MCF 10A (cell line): ENCODE measurements around the gene ADGRL3. TPM values are rescaled to one million over a fixed set of nuclear protein-coding genes. Genes with fewer than 3 reads are reported as not detected.

ENCODE experiments used
- BruUV-seq: library from RNA; stranded (reverse); fragments of 400-500 nt; replicated peaks from 2 replicates; lab custom pipeline; 2021; lab: Mats Ljungman, UMichigan
- CTCF ChIA-PET: fragments of 300-600 bp; sonication (Branson Sonifier 250); formaldehyde crosslinking; extraction: SDS; loops from one replicate; lab custom pipeline; 2021; ENCODE audit warnings: antibody characterized with exemption, inconsistent platforms; lab: Yijun Ruan, JAX
- POLR2A ChIA-PET: fragments of 300-600, 350-650 bp; sonication (Branson Sonifier 250); formaldehyde crosslinking; extraction: SDS; loops from one replicate; lab custom pipeline; 2020; ENCODE audit warnings: antibody characterized with exemption, inconsistent platforms; lab: Yijun Ruan, JAX
- DNase-seq: peaks from one replicate; pipeline ENCODE4 v3.0.0-alpha.2; 2018; ENCODE audit not compliant: unreplicated experiment
- H3K27ac Mint-ChIP-seq: one replicate; pipeline ENCODE4 v1.8.0; 2022; ENCODE audit warnings: mild to moderate bottlenecking, low read depth, mixed read lengths; ENCODE audit not compliant: unreplicated experiment
- H3K27me3 Mint-ChIP-seq: one replicate; pipeline ENCODE4 v1.8.0; 2022; ENCODE audit warnings: mixed read lengths; ENCODE audit not compliant: insufficient read depth, unreplicated experiment
- H3K36me3 Mint-ChIP-seq: one replicate; pipeline ENCODE4 v1.8.0; 2022; ENCODE audit warnings: mild to moderate bottlenecking, moderate library complexity, mixed read lengths; ENCODE audit not compliant: insufficient read depth, unreplicated experiment
- H3K4me1 Mint-ChIP-seq: one replicate; pipeline ENCODE4 v1.8.0; 2022; ENCODE audit warnings: mixed read lengths; ENCODE audit not compliant: insufficient read depth, unreplicated experiment
- H3K4me3 Mint-ChIP-seq: one replicate; pipeline ENCODE4 v1.8.0; 2022; ENCODE audit warnings: mild to moderate bottlenecking, moderate library complexity, mixed read lengths; ENCODE audit not compliant: unreplicated experiment
- H3K9me3 Mint-ChIP-seq: one replicate; pipeline ENCODE4 v1.8.0; 2022; ENCODE audit warnings: mixed read lengths; ENCODE audit not compliant: unreplicated experiment
- intact Hi-C: fragments of 100-400 bp; cut with micrococcal nuclease; formaldehyde crosslinking; loops from 2 replicates; pipeline ENCODE4 v1.14.1; 2022
- total RNA-seq: library from RNA; stranded (reverse); gene quantifications from 2 replicates; pipeline ENCODE4 v1.2.3, GENCODE V29; 2022
- TF ChIP-seq, protein P1 (sequence below): fragments of 200-600 bp; IDR thresholded peaks from one replicate; pipeline ENCODE4 v1.8.0; 2022; ENCODE audit warnings: antibody characterized with exemption, mild to moderate bottlenecking; ENCODE audit not compliant: unreplicated experiment

Gene ADGRL3
- total RNA-seq, 1 experiment from 2014 or later = 3.6 TPM

DNA sequence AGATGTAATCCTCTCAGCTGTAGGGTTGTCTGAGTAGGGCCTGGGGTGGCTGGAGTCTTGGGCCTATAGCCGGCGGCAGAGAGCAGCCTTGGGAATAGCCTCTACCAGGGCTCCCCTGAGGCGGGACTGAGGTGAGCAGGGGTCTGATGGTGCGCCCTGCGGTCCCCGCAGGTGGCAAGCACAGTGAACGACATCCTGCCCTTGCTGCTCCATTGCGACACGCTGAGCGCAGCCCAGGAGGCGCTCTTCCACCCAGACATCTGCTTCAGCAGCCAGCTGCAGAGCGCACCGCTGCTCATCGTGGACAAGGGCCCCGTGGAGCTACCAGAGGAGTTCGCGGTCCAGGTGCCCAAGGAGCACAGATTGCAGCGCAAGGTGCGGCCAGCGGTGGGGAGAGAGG lies 317.0 kb downstream of the ADGRL3 start:
- Mint-ChIP-seq H3K9me3 (no peaks in the 10 kb centered on the region), H3K36me3 (no peaks in the 10 kb centered on the region), H3K4me1 (peaks cover 11% of the 10 kb centered on the region), H3K27ac (no peak overlapping the region), H3K4me3 (no peak overlapping the region), H3K27me3 (no peaks in the 10 kb centered on the region)
- POLR2A ChIA-PET = no interaction called here
- CTCF ChIA-PET = interaction anchor here (0.6 kb wide), 1 partner anchor 999 kb away, joined by 3 read pairs; no protein-coding TSS in a partner anchor
- intact Hi-C loops = no loop called here
- DNase-seq = no peak
- TF ChIP-seq, protein P1, sequence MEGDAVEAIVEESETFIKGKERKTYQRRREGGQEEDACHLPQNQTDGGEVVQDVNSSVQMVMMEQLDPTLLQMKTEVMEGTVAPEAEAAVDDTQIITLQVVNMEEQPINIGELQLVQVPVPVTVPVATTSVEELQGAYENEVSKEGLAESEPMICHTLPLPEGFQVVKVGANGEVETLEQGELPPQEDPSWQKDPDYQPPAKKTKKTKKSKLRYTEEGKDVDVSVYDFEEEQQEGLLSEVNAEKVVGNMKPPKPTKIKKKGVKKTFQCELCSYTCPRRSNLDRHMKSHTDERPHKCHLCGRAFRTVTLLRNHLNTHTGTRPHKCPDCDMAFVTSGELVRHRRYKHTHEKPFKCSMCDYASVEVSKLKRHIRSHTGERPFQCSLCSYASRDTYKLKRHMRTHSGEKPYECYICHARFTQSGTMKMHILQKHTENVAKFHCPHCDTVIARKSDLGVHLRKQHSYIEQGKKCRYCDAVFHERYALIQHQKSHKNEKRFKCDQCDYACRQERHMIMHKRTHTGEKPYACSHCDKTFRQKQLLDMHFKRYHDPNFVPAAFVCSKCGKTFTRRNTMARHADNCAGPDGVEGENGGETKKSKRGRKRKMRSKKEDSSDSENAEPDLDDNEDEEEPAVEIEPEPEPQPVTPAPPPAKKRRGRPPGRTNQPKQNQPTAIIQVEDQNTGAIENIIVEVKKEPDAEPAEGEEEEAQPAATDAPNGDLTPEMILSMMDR = no peak
- BruUV-seq = no TSS peak

DNA sequence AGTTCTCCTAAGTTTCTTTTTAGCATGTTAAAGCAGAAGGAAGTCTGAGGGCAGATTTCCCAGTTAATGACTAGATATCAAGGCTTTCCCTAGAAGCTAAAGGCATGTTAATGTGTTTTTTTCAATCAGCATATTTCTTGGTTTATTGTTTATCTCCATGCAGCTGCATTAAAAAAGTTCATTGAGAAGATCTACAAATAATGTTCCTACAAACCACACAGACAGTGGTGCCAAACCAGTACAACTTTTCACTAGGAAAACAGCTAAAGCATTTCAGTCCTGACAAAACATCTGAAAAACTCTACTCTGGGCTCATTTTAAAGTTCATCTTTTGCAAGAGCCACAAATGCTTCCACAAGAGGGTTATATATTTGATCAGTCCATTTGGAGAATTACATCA lies 320.0 kb downstream of the ADGRL3 start:
- Mint-ChIP-seq H3K9me3 (peaks cover 5% of the 10 kb centered on the region), H3K27me3 (no peaks in the 10 kb centered on the region), H3K27ac (no peak overlapping the region), H3K36me3 (no peaks in the 10 kb centered on the region), H3K4me3 (no peak overlapping the region), H3K4me1 (peaks cover 11% of the 10 kb centered on the region)
- no peak for DNase-seq
- ChIA-PET CTCF (interaction anchor here (0.7 to 0.8 kb wide), 2 partner anchors 714 to 1033 kb away, joined by 3 read pairs; no protein-coding TSS in a partner anchor), POLR2A (no interaction called here)
- BruUV-seq = no TSS peak
- intact Hi-C loops = loop anchor here (10.0 kb wide), 1 partner anchor 1125 kb away; no protein-coding TSS in a partner anchor
- TF ChIP-seq, protein P1 = no peak

DNA sequence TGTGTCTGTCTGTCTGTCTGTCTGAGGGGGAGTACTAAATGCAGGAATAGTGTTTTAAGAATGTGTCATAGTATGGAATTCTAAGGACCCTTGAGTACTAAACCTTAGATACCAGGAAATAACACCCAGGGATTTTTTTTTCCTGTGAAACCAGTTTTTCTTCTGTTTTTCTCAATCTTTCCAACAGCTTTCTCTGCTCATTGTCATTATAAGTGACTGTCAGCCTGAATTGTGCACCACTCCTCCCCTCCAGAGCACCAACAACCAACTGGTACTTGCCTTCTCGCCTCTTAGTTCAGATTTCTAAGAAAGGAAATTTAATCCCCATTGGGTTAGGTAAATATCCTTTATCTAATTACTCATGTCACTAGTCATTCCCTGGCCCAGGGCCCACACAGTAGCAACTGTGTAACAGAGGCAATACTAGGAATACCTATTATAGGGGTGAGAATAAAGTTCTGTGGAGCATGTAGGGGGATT lies 320.6 kb downstream of the ADGRL3 start:
- Mint-ChIP-seq H3K4me1 (peaks cover 11% of the 10 kb centered on the region), H3K27me3 (no peaks in the 10 kb centered on the region), H3K9me3 (peaks cover 11% of the 10 kb centered on the region), H3K36me3 (no peaks in the 10 kb centered on the region), H3K27ac (no peak overlapping the region), H3K4me3 (no peak overlapping the region)
- CTCF ChIA-PET = no interaction called here
- TF ChIP-seq, protein P1 = no peak
- DNase-seq = peak; percentile 62
- POLR2A ChIA-PET = no interaction called here
- intact Hi-C loops = loop anchor here (10.0 kb wide), 1 partner anchor 1124 kb away; no protein-coding TSS in a partner anchor
- no TSS peak for BruUV-seq

DNA sequence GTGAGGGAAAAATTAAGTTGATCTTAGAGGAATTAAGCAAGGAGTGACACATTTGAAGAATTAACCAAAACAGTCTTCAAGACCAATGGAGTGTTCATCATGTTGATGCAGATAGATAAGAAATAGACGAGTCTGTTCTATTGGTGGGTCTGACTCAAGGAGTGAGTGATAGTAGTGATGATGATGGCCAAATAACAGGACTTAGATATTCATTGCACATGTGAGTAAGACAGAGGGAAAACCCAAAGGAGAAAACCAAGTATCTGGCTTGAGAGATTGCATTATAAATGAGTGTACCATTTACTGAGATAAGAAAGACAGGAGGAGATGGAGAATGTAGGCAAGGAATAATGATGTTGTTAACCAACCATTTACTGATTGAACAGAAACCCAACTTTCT lies 321.3 kb downstream of the ADGRL3 start:
- intact Hi-C loops = loop anchor here (10.0 kb wide), 1 partner anchor 1123 kb away; no protein-coding TSS in a partner anchor
- Mint-ChIP-seq H3K4me3 (no peak overlapping the region), H3K36me3 (no peaks in the 10 kb centered on the region), H3K4me1 (peaks cover 11% of the 10 kb centered on the region), H3K27ac (no peak overlapping the region), H3K9me3 (peaks cover 11% of the 10 kb centered on the region), H3K27me3 (no peaks in the 10 kb centered on the region)
- POLR2A ChIA-PET = no interaction called here
- no TSS peak for BruUV-seq
- DNase-seq = no peak
- TF ChIP-seq, protein P1 = no peak
- CTCF ChIA-PET = no interaction called here
